Right lobe of liver (tissue), 6 donors: ENCODE results near the gene RELCH. TPM values are rescaled to one million over a fixed set of nuclear protein-coding genes. Genes with fewer than 3 reads are reported as not detected.
A peak's percentile ranks its signal among the peaks of the same experiment; 100 is the strongest.

Experiments used
- ATAC-seq, 4 donors: fragments of 200-7000 bp; cut with Tn5 transposase; one replicate each; pipeline ENCODE4 v1.9.1; 2020; ENCODE audit warnings: mild to moderate bottlenecking in 4 of 4, moderate library complexity in 4 of 4
- DNase-seq, 3 donors: peaks; one replicate each; pipeline ENCODE4 v3.0.0-alpha.2; 2020
- H3K27ac ChIP-seq, 3 donors: fragments of 200-600 bp; one replicate each; pipeline ENCODE4 v1.8.0; 2022
- H3K27me3 ChIP-seq, 2 donors: fragments of 200-600 bp; one replicate each; pipeline ENCODE4 v1.8.0; 2022
- H3K36me3 ChIP-seq, 4 donors: fragments of 200-600 bp; sonication (generic) in 1 of 4; one replicate each; pipeline versions ENCODE4 v1.5.1 to v1.8.0; 2017 to 2022; ENCODE audit warnings: control low read depth in 1 of 4
- H3K4me1 ChIP-seq, 4 donors: fragments of 200-600 bp; sonication (generic) in 1 of 4; one replicate each; pipeline versions ENCODE4 v1.5.1 to v1.8.0; 2017 to 2022; ENCODE audit warnings: control low read depth in 1 of 4
- H3K4me3 ChIP-seq, 3 donors: fragments of 200-600 bp; one replicate each; pipeline ENCODE4 v1.8.0; 2022
- H3K9me3 ChIP-seq, 4 donors: fragments of 200-600 bp; sonication (generic) in 1 of 4; one replicate each; pipeline versions ENCODE4 v1.5.1 to v1.8.0; 2017 to 2022; ENCODE audit warnings: control low read depth in 1 of 4
- CTCF ChIP-seq, 4 donors: fragments of 200-600 bp in 3 of 4; fragments of 450-650 bp in 1 of 4; IDR thresholded peaks; one replicate each; pipeline versions ENCODE4 v1.5.1 to v1.8.0; 2016 to 2022; ENCODE audit warnings: antibody characterized with exemption in 4 of 4, mild to moderate bottlenecking in 2 of 4
- POLR2A ChIP-seq: fragments of 450-650 bp; IDR thresholded peaks from one replicate; pipeline ENCODE4 v1.6.1; 2017; ENCODE audit warnings: antibody characterized with exemption, mild to moderate bottlenecking
- WGBS: methylation state at CpG from one replicate; pipeline ENCODE4 v1.1.6; 2018; ENCODE audit warnings: low coverage, low lambda C conversion rate; ENCODE audit not compliant: insufficient coverage; ENCODE audit errors: missing lambda C conversion rate; 5-methylcytosine and 5-hydroxymethylcytosine counted together
- intact Hi-C, 2 donors: fragments of 100-400 bp; cut with DNase I; formaldehyde crosslinking; loops; one replicate each; pipeline versions ENCODE4 v1.11.2 to v1.14.1; 2022
- total RNA-seq, 6 experiments: library from RNA; depleted of rRNA in 2 of 6; stranded (reverse); fragments of >200 nt in 2 of 6; fragmentation: NEBNext Ultra II Directional in 3 of 6; extraction: Animal tissue kit (Norgen Biotek cat#: 25700) in 3 of 6; gene quantifications; one replicate each; pipeline versions ENCODE4 v1.1.0 to v1.2.4, GENCODE V29; 2016 to 2023
- donor health status: DM: no; HTN: yes; CAD: no.
- donor health status: DM: no; HTN: no; CAD: no.
- donor health status: DM: no; HTN: no; CAD: no.
- donor health status: DM: no; HTN: yes; CAD: no.
- donor health status: DM: no; HTN: yes; CAD: no.

The RELCH gene
- total RNA-seq, 6 experiments from 2014 or later = 9.7 to 16.7 (median 11.5) TPM

DNA sequence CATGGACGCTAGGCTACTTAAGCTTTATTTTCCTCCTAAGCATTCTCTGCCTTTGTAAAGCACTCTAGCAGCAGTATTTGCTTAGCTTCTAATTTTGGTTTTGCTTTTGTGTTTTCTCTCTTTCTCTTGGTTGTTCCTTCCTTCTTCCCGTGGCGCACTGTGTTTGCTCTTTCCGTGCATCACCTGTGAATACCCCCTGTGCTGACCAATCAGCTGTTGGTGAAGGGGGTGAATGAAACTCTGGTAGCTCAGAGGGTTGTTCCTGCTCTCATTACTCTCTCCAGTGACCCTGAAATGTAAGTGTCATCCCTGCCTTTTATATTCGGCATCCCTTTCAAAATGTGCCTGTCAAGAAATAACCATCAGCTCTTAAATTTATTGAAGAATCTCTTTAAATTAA, 92.5 kb downstream of the RELCH start:
- DNase-seq (no peak), ATAC-seq (no peak)
- no peaks in the 10 kb centered on the region for H3K4me1 ChIP-seq
- no peak overlapping the region for H3K4me3 ChIP-seq
- no peaks in the 10 kb centered on the region for H3K27me3 ChIP-seq
- TF ChIP-seq CTCF (IDR thresholded peaks at IDR 0.05) (no peak), POLR2A (no peak)
- no peaks in the 10 kb centered on the region for H3K36me3 ChIP-seq
- WGBS = 69% methylated on average over 5 of the region's 5 CpGs
- intact Hi-C loops = no loop called here
- no peaks in the 10 kb centered on the region for H3K9me3 ChIP-seq
- H3K27ac ChIP-seq = no peak overlapping the region

- no peaks in the 10 kb centered on the region for H3K27me3 ChIP-seq
- ATAC-seq = no peak
- H3K4me3 ChIP-seq = no peak overlapping the region
- H3K36me3 ChIP-seq = no peaks in the 10 kb centered on the region
- DNase-seq = no peak
- H3K9me3 ChIP-seq = no peaks in the 10 kb centered on the region
- 90% methylated on average over 6 of the region's 6 CpGs for WGBS
- no peak overlapping the region for H3K27ac ChIP-seq
- intact Hi-C loops = no loop called here
- TF ChIP-seq CTCF (IDR thresholded peaks at IDR 0.05) = no peak
- no peak for TF ChIP-seq POLR2A
- no peaks in the 10 kb centered on the region for H3K4me1 ChIP-seq
These were observed 93.0 kb downstream of the RELCH start for GRCh38 chr18:62280058-62280457.

DNA sequence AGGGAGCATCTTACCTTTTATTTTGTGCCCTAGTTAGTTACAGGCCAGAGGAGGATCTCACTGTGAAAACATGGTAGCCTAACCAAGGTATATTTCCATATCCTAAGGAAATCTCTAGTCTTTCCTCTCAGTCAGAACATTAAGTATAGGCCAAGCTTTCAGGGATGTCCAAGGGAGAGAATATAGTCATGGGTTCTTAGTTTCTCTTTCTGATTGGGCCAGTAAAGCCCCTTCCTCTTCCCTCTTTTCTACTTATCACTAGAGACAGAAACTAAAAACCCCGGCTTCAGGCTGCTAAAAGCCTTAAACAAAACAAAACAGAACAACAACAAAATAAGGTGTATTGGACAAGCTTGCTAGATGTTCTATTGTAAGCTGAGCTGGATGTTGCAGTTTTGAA, 93.7 kb downstream of the RELCH start:
- ATAC-seq (peak in 1 of 4 donors; percentile 22), DNase-seq (no peak)
- no peaks in the 10 kb centered on the region for H3K36me3 ChIP-seq
- no peak overlapping the region for H3K4me3 ChIP-seq
- intact Hi-C loops = no loop called here
- no peak for TF ChIP-seq CTCF (IDR thresholded peaks at IDR 0.05)
- TF ChIP-seq POLR2A = no peak
- H3K9me3 ChIP-seq = no peaks in the 10 kb centered on the region
- H3K27ac ChIP-seq = no peak overlapping the region
- no peaks in the 10 kb centered on the region for H3K27me3 ChIP-seq
- no peaks in the 10 kb centered on the region for H3K4me1 ChIP-seq
- 67% methylated on average over 1 of the region's 1 CpG for WGBS

- intact Hi-C loops = no loop called here
- Histone ChIP-seq H3K4me1 (no peaks in the 10 kb centered on the region), H3K4me3 (no peak overlapping the region), H3K27ac (peak overlapping the region in 1 of 3 donors; percentile 7), H3K27me3 (no peaks in the 10 kb centered on the region), H3K36me3 (no peaks in the 10 kb centered on the region), H3K9me3 (no peaks in the 10 kb centered on the region)
- 67% methylated on average over 1 of the region's 1 CpG for WGBS
- TF ChIP-seq CTCF (IDR thresholded peaks at IDR 0.05) (no peak), POLR2A (no peak)
- no peak for DNase-seq
- ATAC-seq = no peak
These were observed 94.6 kb downstream of the RELCH start for GRCh38 chr18:62281684-62282083.

DNA sequence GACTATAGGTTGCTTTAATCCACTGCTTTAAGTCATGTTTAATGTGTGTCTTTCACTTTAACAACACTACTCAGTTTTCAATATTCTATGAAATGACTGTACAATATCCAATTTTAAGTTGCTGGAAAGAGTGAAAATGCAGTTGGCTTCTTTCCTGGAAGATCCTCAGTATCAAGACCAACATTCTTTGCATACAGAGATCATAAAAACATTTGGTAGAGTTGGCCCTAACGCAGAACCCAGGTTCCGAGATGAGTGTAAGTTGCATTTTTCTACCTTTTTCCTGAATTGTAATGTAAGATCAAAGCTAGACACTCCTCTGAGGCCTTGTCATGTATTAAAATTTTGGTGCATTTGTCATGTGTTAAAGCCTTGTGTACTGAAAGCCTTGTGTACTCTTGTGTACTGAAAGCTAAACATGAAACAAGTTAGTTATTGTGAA, 95.2 kb downstream of the RELCH start:
- Histone ChIP-seq H3K9me3 (no peaks in the 10 kb centered on the region), H3K4me1 (no peaks in the 10 kb centered on the region), H3K36me3 (no peaks in the 10 kb centered on the region), H3K27ac (peak overlapping the region in 1 of 3 donors; percentile 7), H3K4me3 (no peak overlapping the region), H3K27me3 (no peaks in the 10 kb centered on the region)
- no peak for DNase-seq
- TF ChIP-seq POLR2A (no peak), CTCF (IDR thresholded peaks at IDR 0.05) (no peak)
- 84% methylated on average over 2 of the region's 2 CpGs for WGBS
- intact Hi-C loops = no loop called here
- no peak for ATAC-seq
